IMR-90 (cell line): ENCODE data around the gene SCAMP1. TPM values are rescaled to one million over a fixed set of nuclear protein-coding genes. Genes with fewer than 3 reads are reported as not detected.

ENCODE experiments used
- ATAC-seq: fragments of 200-7000 bp; cut with Tn5 transposase; 2 replicates; pipeline ENCODE4 v1.9.1; 2020; ENCODE audit warnings: low read depth, mild to moderate bottlenecking, moderate library complexity
- BruUV-seq: library from RNA; stranded (reverse); fragments of 400-500 nt; replicated peaks from 2 replicates; lab custom pipeline; 2021; lab: Mats Ljungman, UMichigan
- CTCF ChIA-PET: fragments of 300-600 bp; formaldehyde crosslinking; extraction: SDS; loops from one replicate; lab custom pipeline; 2021; ENCODE audit warnings: antibody characterized with exemption; lab: Yijun Ruan, JAX
- POLR2A ChIA-PET: fragments of 300-600 bp; sonication (Branson Sonifier 250); formaldehyde crosslinking; loops from one replicate; lab custom pipeline; 2022; ENCODE audit warnings: antibody characterized with exemption; ENCODE audit not compliant: unreplicated experiment; lab: Charles Lee
- DNase-seq: peaks from one replicate; pipeline ENCODE4 v3.0.0; 2013
- H2AFZ ChIP-seq: replicated peaks from 2 replicates; pipeline ENCODE3; 2013; ENCODE audit warnings: low read length, mild to moderate bottlenecking; ENCODE audit not compliant: poor library complexity
- H2AK5ac ChIP-seq: 2 replicates; pipeline ENCODE4 v1.6.1; 2013; ENCODE audit warnings: low read depth, low read length, inconsistent platforms
- H2AK9ac ChIP-seq: replicated peaks from 2 replicates; pipeline ENCODE3; 2013; ENCODE audit warnings: mild to moderate bottlenecking, low read depth, low read length, moderate library complexity; ENCODE audit not compliant: poor library complexity
- H2BK120ac ChIP-seq: 2 replicates; pipeline ENCODE4 v1.6.1; 2013; ENCODE audit warnings: low read depth, low read length, inconsistent platforms
- H2BK15ac ChIP-seq: 3 replicates; pipeline ENCODE4 v1.6.1; 2013; ENCODE audit warnings: low read depth, low read length, inconsistent platforms
- H2BK20ac ChIP-seq: 2 replicates; pipeline ENCODE4 v1.6.1; 2013; ENCODE audit warnings: low read depth, mild to moderate bottlenecking, inconsistent platforms, low read length, moderate library complexity
- H2BK5ac ChIP-seq: 2 replicates; pipeline ENCODE4 v1.6.1; 2013; ENCODE audit warnings: mild to moderate bottlenecking, low read depth, low read length, inconsistent platforms; ENCODE audit not compliant: poor library complexity, severe bottlenecking
- H3K14ac ChIP-seq: replicated peaks from 2 replicates; pipeline ENCODE4 v1.6.1; 2013; ENCODE audit warnings: low read depth, low read length, inconsistent platforms
- H3K18ac ChIP-seq: 2 replicates; pipeline ENCODE4 v1.6.1; 2013; ENCODE audit warnings: low read depth, low read length, control low read depth
- H3K23ac ChIP-seq: 2 replicates; pipeline ENCODE4 v1.6.1; 2013; ENCODE audit warnings: low read depth, low read length, inconsistent platforms
- H3K27ac ChIP-seq: 2 replicates; pipeline ENCODE4 v1.5.1; 2013; ENCODE audit warnings: mild to moderate bottlenecking, control low read depth, low read length; ENCODE audit not compliant: insufficient read depth
- H3K27me3 ChIP-seq: 2 replicates; pipeline ENCODE4 v1.6.1; 2013; ENCODE audit warnings: low read length; ENCODE audit not compliant: control insufficient read depth, insufficient read depth
- H3K36me3 ChIP-seq: 2 replicates; pipeline ENCODE4 v1.6.1; 2013; ENCODE audit warnings: low read length, mixed read lengths; ENCODE audit not compliant: control insufficient read depth, insufficient read depth
- H3K4ac ChIP-seq: 2 replicates; pipeline ENCODE4 v1.6.1; 2013; ENCODE audit warnings: low read depth, low read length, inconsistent platforms
- H3K4me1 ChIP-seq: 2 replicates; pipeline ENCODE4 v1.6.1; 2013; ENCODE audit warnings: low read length, mixed read lengths; ENCODE audit not compliant: control insufficient read depth, insufficient read depth
- H3K4me2 ChIP-seq: 2 replicates; pipeline ENCODE4 v1.6.1; 2013; ENCODE audit warnings: low read depth, mild to moderate bottlenecking, control low read depth, low read length, moderate library complexity
- H3K4me3 ChIP-seq: 2 replicates; pipeline ENCODE4 v1.5.1; 2013; ENCODE audit warnings: low read depth, mild to moderate bottlenecking, control low read depth, low read length, moderate library complexity; ENCODE audit not compliant: insufficient read depth
- H3K56ac ChIP-seq: 2 replicates; pipeline ENCODE4 v1.6.1; 2013; ENCODE audit warnings: low read length, inconsistent platforms; ENCODE audit not compliant: insufficient read depth; ENCODE audit errors: extremely low read depth
- H3K79me1 ChIP-seq, 2 experiments: 2 replicates each; pipeline ENCODE4 v1.6.1; 2013; ENCODE audit warnings: low read length in 2 of 2, inconsistent platforms in 1 of 2, low read depth in 1 of 2
- H3K9ac ChIP-seq: 2 replicates; pipeline ENCODE4 v1.6.1; 2013; ENCODE audit warnings: low read depth, low read length, control low read depth
- H3K9me1 ChIP-seq: 2 replicates; pipeline ENCODE4 v1.6.1; 2013; ENCODE audit warnings: low read length, inconsistent platforms; ENCODE audit not compliant: insufficient read depth
- H3K9me3 ChIP-seq: 2 replicates; pipeline ENCODE4 v1.6.1; 2013; ENCODE audit warnings: low read length; ENCODE audit not compliant: control insufficient read depth, insufficient read depth
- H4K20me1 ChIP-seq: 2 replicates; pipeline ENCODE4 v1.6.1; 2013; ENCODE audit warnings: low read length, inconsistent platforms; ENCODE audit not compliant: insufficient read depth
- H4K5ac ChIP-seq: 2 replicates; pipeline ENCODE4 v1.6.1; 2013; ENCODE audit warnings: mild to moderate bottlenecking, low read depth, low read length, control low read depth
- H4K8ac ChIP-seq, 2 experiments: 2 replicates each; pipeline ENCODE4 v1.6.1; 2013; ENCODE audit warnings: low read depth in 2 of 2, low read length in 2 of 2, control low read depth in 1 of 2, inconsistent platforms in 1 of 2
- H4K91ac ChIP-seq: 2 replicates; pipeline ENCODE4 v1.6.1; 2013; ENCODE audit warnings: low read depth, low read length, inconsistent platforms; ENCODE audit not compliant: insufficient read depth
- POLR2A ChIP-seq: IDR thresholded peaks from 2 replicates; pipeline ENCODE4 v1.6.1; 2012; ENCODE audit warnings: mild to moderate bottlenecking, low read depth, low read length
- RFX5 ChIP-seq: IDR thresholded peaks from 2 replicates; pipeline ENCODE4 v1.8.0; 2012; ENCODE audit warnings: low read depth, mild to moderate bottlenecking, low read length, moderate library complexity
- WGBS, 2 experiments: methylation state at CpG; one replicate each; pipeline versions ENCODE4 v1.1.5 to v1.1.7; 2013; ENCODE audit warnings: missing lambda C conversion rate in 2 of 2; ENCODE audit not compliant: insufficient read length in 1 of 2; ENCODE audit errors: extremely low coverage in 2 of 2; 5-methylcytosine and 5-hydroxymethylcytosine counted together
- dilution Hi-C: fragments of 300-500 bp; cut with HindIII; formaldehyde crosslinking; loops from one replicate; pipeline ENCODE4 v1.14.3; 2018; ENCODE audit warnings: low sequenced_read_pairs; ENCODE audit not compliant: unreplicated experiment
- in situ Hi-C: fragments of 300-500 bp; cut with MboI; formaldehyde crosslinking; loops from 3 replicates; pipeline ENCODE4 v1.14.3; 2019; ENCODE audit warnings: low sequenced_read_pairs, inconsistent platforms, mixed read lengths
- intact Hi-C: fragments of 100-400 bp; cut with micrococcal nuclease; formaldehyde crosslinking; loops from 2 replicates; pipeline ENCODE4 v1.10.0; 2022
- microRNA-seq, 2 experiments: library from miRNA; stranded (forward) in 1 of 2; unstranded in 1 of 2; fragments of 10-50 nt in 1 of 2; fragments of <30 nt in 1 of 2; gene quantifications in 1 of 2; microRNA quantifications in 1 of 2; one replicate each; pipeline versions ENCODE3 to v1.1.0; 2013 to 2020; ENCODE audit not compliant: insufficient read depth in 1 of 2, insufficient read length in 1 of 2, unreplicated experiment in 1 of 2
- polyA plus RNA-seq, 3 experiments: library from polyadenylated mRNA; depleted of rRNA; stranded (reverse); fragments of >200 nt; gene quantifications; 2 replicates each; pipeline ENCODE4 v1.2.3, GENCODE V29; 2012; ENCODE audit warnings: low replicate concordance in 1 of 3
- small RNA-seq, 5 experiments: library from RNA; depleted of rRNA; stranded (forward); fragments of <200 nt; gene quantifications; one replicate each; pipeline ENCODE3, GENCODE V24; 2012
- total RNA-seq: library from RNA; depleted of rRNA; stranded (reverse); fragments of >200 nt; gene quantifications from 2 replicates; pipeline ENCODE4 v1.2.3, GENCODE V29; 2012; rRNA removed

Gene SCAMP1
- total and polyA plus RNA-seq, 2 of the 4 experiments (the other 2 are of a cell fraction): 13.5 to 114 TPM

- Histone ChIP-seq H2BK5ac (peak overlapping the region; percentile 87), H3K4me3 (no peak overlapping the region), H4K20me1 (peaks cover 5% of the 10 kb centered on the region; the same call in 1 of the 2 replicates), H3K27me3 (no peaks in the 10 kb centered on the region), H2AK9ac (no peak overlapping the region), H3K56ac (peak overlapping the region; percentile 13; the same call in 1 of the 2 replicates), H3K4me1 (peaks cover 31% of the 10 kb centered on the region), H3K79me1 (peaks cover 22 to 42% of the 10 kb centered on the region in 2 experiments; a peak in 3 of 4 replicates), H4K8ac (peak overlapping the region; percentile 6 to 32; a peak in 3 of 4 replicates), H3K4me2 (peak overlapping the region; percentile 3; the same call in 1 of the 2 replicates), H3K9me1 (peaks cover 16% of the 10 kb centered on the region; the same call in 1 of the 2 replicates), H3K9me3 (no peaks in the 10 kb centered on the region), H3K14ac (peak overlapping the region; percentile 89), H2BK120ac (peak overlapping the region; percentile 58), H2BK20ac (peak overlapping the region; percentile 36; the same call in 1 of the 2 replicates), H2AK5ac (peak overlapping the region; percentile 74; the same call in 1 of the 2 replicates), H3K27ac (peak overlapping the region; percentile 25), H4K91ac (peak overlapping the region; percentile 57; the same call in 1 of the 2 replicates), H3K23ac (peak overlapping the region; percentile 21; the same call in 1 of the 2 replicates), H3K18ac (peak overlapping the region; percentile 85), H3K9ac (no peak overlapping the region; the same call in 1 of the 2 replicates), H3K36me3 (peaks cover 6% of the 10 kb centered on the region; the same call in 1 of the 2 replicates), H2BK15ac (peak overlapping the region; percentile 13; the same call in 2 of the 3 replicates), H2AFZ (no peak overlapping the region), H4K5ac (peak overlapping the region; percentile 49; the same call in 1 of the 2 replicates), H3K4ac (peak overlapping the region; percentile 14; the same call in 1 of the 2 replicates)
- BruUV-seq: no TSS peak
- POLR2A ChIA-PET: no interaction called here
- no peak for TF ChIP-seq RFX5
- peak; percentile 24; the same call in 1 of the 2 replicates for TF ChIP-seq POLR2A
- dilution Hi-C loops: no loop called here
- ATAC-seq: no peak
- in situ Hi-C loops: no loop called here
- intact Hi-C loops: loop anchor here (5.0 kb wide), 1 partner anchor 119 kb away; the partner anchor contains the start of gene LHFPL2
- 17% methylated on average over 1 of the region's 3 CpGs; no CpG with 5 or more reads in 1 of the 2 experiments for WGBS, 2 experiments
- DNase-seq: no peak
- CTCF ChIA-PET: interaction anchor here (0.6 to 0.7 kb wide), 2 partner anchors 45 to 141 kb away, joined by 4 to 5 read pairs; no protein-coding TSS in a partner anchor
Observed at GRCh38 chr5:78527925-78528324, 167.5 kb downstream of the SCAMP1 start.

Small RNA genes lying within 50 kb of the gene (microRNA-seq; reads per million reads assigned to microRNA genes)
- gene RF00019 (ENCODE audit: insufficient read depth, insufficient read length) (not detected), gene RNU6-183P (ENCODE audit: insufficient read depth, insufficient read length) (not detected)

Small RNA genes lying within 50 kb of the gene (small RNA-seq; reads per million reads assigned to genes)
- gene RF00019: 0 reads per million in 5 experiments
- 0 reads per million in 5 experiments for gene RNU6-183P

Other genes starting within 250 kb of the SCAMP1 start
- 59.0 and 67.8 TPM in 2 replicates for gene AP3B1, start 65.9 kb upstream of the SCAMP1 start, total RNA-seq
- gene AP3B1, start 65.9 kb upstream of the SCAMP1 start, polyA plus RNA-seq (2012; rRNA removed): 24.0 and 33.1 TPM in 2 replicates